Epithelial cell of esophagus (primary cell): Measurements from ENCODE around the gene DNAJC21.
A peak's percentile ranks its signal among the peaks of the same experiment; 100 is the strongest.

Experiments used
- DNase-seq: peaks from one replicate; pipeline ENCODE4 v3.0.0; 2010; ENCODE audit warnings: low read depth
- H3K4me3 ChIP-seq: 2 replicates; pipeline ENCODE4 v1.5.1; 2011; ENCODE audit warnings: mild to moderate bottlenecking, low read length, control low read depth
- CTCF ChIP-seq: IDR thresholded peaks from 2 replicates; pipeline ENCODE4 v1.5.1; 2011; ENCODE audit warnings: low read depth, mild to moderate bottlenecking, low read length, control low read depth, inconsistent platforms; ENCODE audit not compliant: insufficient read depth; ENCODE audit errors: missing control alignments

The DNAJC21 gene

DNA sequence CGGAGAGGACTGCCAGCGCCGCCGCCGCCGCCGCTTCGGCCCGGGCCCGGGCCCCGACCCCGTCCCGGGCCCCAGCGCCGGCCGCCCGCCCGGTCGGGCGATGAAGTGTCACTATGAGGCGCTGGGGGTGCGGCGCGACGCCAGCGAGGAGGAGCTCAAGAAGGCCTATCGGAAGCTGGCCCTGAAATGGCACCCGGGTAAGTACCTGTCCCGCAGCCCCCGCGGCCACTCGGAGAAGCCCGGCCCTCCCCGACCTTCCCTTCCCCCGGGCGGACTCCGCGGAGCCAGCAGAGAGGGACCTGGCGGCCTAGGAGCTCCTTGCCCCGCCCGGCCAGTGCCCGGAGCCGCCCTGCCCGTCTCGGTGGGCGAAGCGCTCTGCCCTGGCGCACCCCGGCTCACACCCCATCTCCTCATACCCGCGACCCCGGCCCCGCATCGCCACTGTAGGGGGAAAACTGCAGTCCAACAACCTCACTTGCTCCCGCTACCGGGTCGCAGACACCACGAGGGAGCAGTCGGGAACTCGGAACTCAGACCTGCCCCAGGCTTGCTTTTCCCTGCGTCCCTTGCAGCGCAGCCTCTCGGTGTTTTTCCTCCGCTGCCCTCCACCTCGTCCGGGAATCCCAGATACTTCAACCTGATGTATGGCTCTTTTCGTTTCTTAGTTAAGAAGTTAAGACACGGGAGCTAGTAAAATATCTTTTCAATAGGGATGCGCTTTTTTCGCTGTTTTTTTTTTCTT, 532 bp downstream of the DNAJC21 start:
- peak overlapping the region; percentile 77 for H3K4me3 ChIP-seq
- peak; percentile 91 for DNase-seq
- no peak for TF ChIP-seq CTCF

GRCh38 chr5:34930462-34930844, 1.1 kb downstream of the DNAJC21 start:
- TF ChIP-seq CTCF: no peak
- peak; percentile 32 for DNase-seq
- H3K4me3 ChIP-seq: peak overlapping the region; percentile 77

GRCh38 chr5:34930870-34931269, 1.5 kb downstream of the DNAJC21 start:
- DNase-seq: no peak
- no peak for TF ChIP-seq CTCF
- H3K4me3 ChIP-seq: peak overlapping the region; percentile 77

DNA sequence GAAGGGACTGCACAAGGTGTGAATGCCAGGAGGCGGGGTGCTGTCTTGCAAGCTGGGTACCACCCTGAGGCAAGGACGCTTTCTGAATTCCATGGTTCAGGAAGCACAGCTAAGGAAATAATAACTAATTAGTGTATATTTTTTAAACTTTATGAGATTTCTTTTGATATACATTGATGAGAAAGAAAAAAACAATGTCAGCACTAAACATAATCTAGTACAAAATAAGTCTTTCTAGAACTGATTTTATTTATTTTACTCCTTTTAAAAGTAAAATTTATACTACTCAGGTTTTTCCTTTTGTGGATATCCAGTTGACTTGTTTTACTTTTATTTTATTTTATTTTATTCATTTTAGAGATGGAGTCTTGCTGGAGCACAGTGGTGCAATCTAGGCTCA, 3.6 kb downstream of the DNAJC21 start:
- no peak for DNase-seq
- no peak for TF ChIP-seq CTCF
- H3K4me3 ChIP-seq: no peak overlapping the region

- DNase-seq: no peak
- TF ChIP-seq CTCF: no peak
- H3K4me3 ChIP-seq: no peak overlapping the region
Observed at GRCh38 chr5:34941936-34942335, 12.6 kb downstream of the DNAJC21 start.

- no peak overlapping the region for H3K4me3 ChIP-seq
- DNase-seq: no peak
- no peak for TF ChIP-seq CTCF
Observed at GRCh38 chr5:34944044-34944443, 14.7 kb downstream of the DNAJC21 start.

GRCh38 chr5:34944460-34945047, 15.2 kb downstream of the DNAJC21 start:
- H3K4me3 ChIP-seq: no peak overlapping the region
- DNase-seq: no peak
- no peak for TF ChIP-seq CTCF
